OCI-LY7 (cell line): ENCODE results near the gene PLPP1. TPM values are rescaled to one million over a fixed set of nuclear protein-coding genes. Genes with fewer than 3 reads are reported as not detected.

ENCODE experiments used
- BruUV-seq: library from RNA; stranded (reverse); fragments of 400-500 nt; replicated peaks from 2 replicates; lab custom pipeline; 2021; lab: Mats Ljungman, UMichigan
- CTCF ChIA-PET: fragments of 300-600 bp; sonication (Branson Sonifier 250); formaldehyde crosslinking; loops from one replicate; lab custom pipeline; 2022; ENCODE audit warnings: antibody characterized with exemption; ENCODE audit not compliant: unreplicated experiment; lab: Charles Lee
- POLR2A ChIA-PET: fragments of 300-600 bp; sonication (Branson Sonifier 250); formaldehyde crosslinking; loops from one replicate; lab custom pipeline; 2022; ENCODE audit warnings: antibody characterized with exemption; lab: Charles Lee
- DNase-seq: peaks from one replicate; pipeline ENCODE4 v3.0.0-alpha.2; 2015; ENCODE audit warnings: low spot score
- H2AFZ ChIP-seq: fragments of 200-600 bp; sonication (generic), shearing (Covaris generic); 2 replicates; pipeline ENCODE4 v1.6.1; 2014; ENCODE audit warnings: mild to moderate bottlenecking, antibody characterized with exemption, low read length, moderate library complexity
- H3K27ac ChIP-seq: fragments of 200-600 bp; sonication (generic); 2 replicates; pipeline ENCODE4 v1.5.1; 2014; ENCODE audit warnings: mixed run types, low read depth, mild to moderate bottlenecking, moderate library complexity, low read length, inconsistent platforms; ENCODE audit not compliant: poor library complexity, severe bottlenecking
- H3K36me3 ChIP-seq: fragments of 200-600 bp; sonication (generic); 2 replicates; pipeline ENCODE4 v1.6.1; 2014; ENCODE audit warnings: mild to moderate bottlenecking, antibody characterized with exemption, low read length, moderate library complexity, mixed read lengths; ENCODE audit not compliant: insufficient read depth
- H3K4me1 ChIP-seq: fragments of 200-600 bp; sonication (generic); 2 replicates; pipeline ENCODE4 v1.5.1; 2014; ENCODE audit warnings: mild to moderate bottlenecking, low read length; ENCODE audit not compliant: insufficient read depth, poor library complexity, severe bottlenecking
- H3K4me2 ChIP-seq: fragments of 200-600 bp; sonication (generic); 2 replicates; pipeline ENCODE4 v1.6.1; 2014; ENCODE audit warnings: mild to moderate bottlenecking, low read length
- H3K4me3 ChIP-seq: fragments of 200-600 bp; sonication (generic); 2 replicates; pipeline ENCODE4 v1.5.1; 2014; ENCODE audit warnings: mild to moderate bottlenecking, low read depth, low read length; ENCODE audit not compliant: poor library complexity, severe bottlenecking
- H3K79me2 ChIP-seq: fragments of 200-600 bp; sonication (generic); 2 replicates; pipeline ENCODE4 v1.6.1; 2016; ENCODE audit warnings: low read depth, mild to moderate bottlenecking, low read length, moderate library complexity, mixed read lengths; ENCODE audit not compliant: insufficient read depth
- H3K9me2 ChIP-seq: fragments of 200-600 bp; sonication (generic); 2 replicates; pipeline ENCODE4 v1.6.1; 2016; ENCODE audit warnings: mild to moderate bottlenecking, low read length, mixed read lengths; ENCODE audit not compliant: insufficient read depth
- H3K9me3 ChIP-seq: fragments of 200-600 bp; sonication (generic); 2 replicates; pipeline ENCODE4 v1.6.1; 2014; ENCODE audit warnings: mild to moderate bottlenecking, mixed run types, low read length, mixed read lengths
- H4K20me1 ChIP-seq: fragments of 200-600 bp; sonication (generic); 2 replicates; pipeline ENCODE4 v1.6.1; 2014; ENCODE audit warnings: mild to moderate bottlenecking, antibody characterized with exemption, low read length, moderate library complexity, mixed read lengths; ENCODE audit not compliant: insufficient read depth
- CTCF ChIP-seq: fragments of 200-600 bp; sonication (generic); conservative IDR thresholded peaks from 2 replicates; pipeline ENCODE4 v1.5.1; 2014; ENCODE audit warnings: mild to moderate bottlenecking, antibody characterized with exemption, low read length, moderate library complexity, mixed read lengths
- EZH2phosphoT487 ChIP-seq: fragments of 200-600 bp; sonication (generic); IDR thresholded peaks from 2 replicates; pipeline ENCODE4 v1.6.1; 2018; ENCODE audit warnings: low read depth, borderline replicate concordance, mild to moderate bottlenecking, mixed run types, antibody characterized with exemption, low read length, moderate library complexity, mixed read lengths
- intact Hi-C: fragments of 100-400 bp; cut with micrococcal nuclease; formaldehyde crosslinking; loops from one replicate; pipeline ENCODE4 v1.10.0; 2022; ENCODE audit not compliant: unreplicated experiment
- total RNA-seq, 2 experiments: library from RNA; depleted of rRNA in 1 of 2; stranded (reverse); fragments of >200 nt in 1 of 2; shearing (Covaris generic) in 1 of 2; gene quantifications; 2 replicates each; pipeline ENCODE4 v1.2.3, GENCODE V29; 2014 to 2022

PLPP1 gene
- total RNA-seq, 2 experiments from 2014 or later: 2.3 to 6.8 TPM

GRCh38 chr5:55385227-55385626, 149.5 kb downstream of the PLPP1 start:
- Histone ChIP-seq H4K20me1 (no peaks in the 10 kb centered on the region), H3K79me2 (peaks cover 16% of the 10 kb centered on the region; the same call in 1 of the 2 replicates), H2AFZ (no peak overlapping the region), H3K36me3 (peaks cover 97% of the 10 kb centered on the region), H3K9me3 (peaks cover 10% of the 10 kb centered on the region; the same call in 1 of the 2 replicates), H3K4me2 (no peak overlapping the region), H3K9me2 (no peaks in the 10 kb centered on the region), H3K4me1 (no peaks in the 10 kb centered on the region), H3K27ac (no peak overlapping the region), H3K4me3 (no peak overlapping the region)
- POLR2A ChIA-PET: no interaction called here
- intact Hi-C loops: no loop called here
- TF ChIP-seq CTCF: no peak
- TF ChIP-seq EZH2phosphoT487: no peak
- DNase-seq: no peak
- BruUV-seq: no TSS peak
- CTCF ChIA-PET: no interaction called here

- Histone ChIP-seq H3K36me3 (peaks cover 98% of the 10 kb centered on the region), H3K9me3 (peaks cover 10% of the 10 kb centered on the region; the same call in 1 of the 2 replicates), H4K20me1 (no peaks in the 10 kb centered on the region), H3K4me3 (no peak overlapping the region), H3K4me2 (no peak overlapping the region), H3K79me2 (peaks cover 16% of the 10 kb centered on the region; the same call in 1 of the 2 replicates), H3K9me2 (no peaks in the 10 kb centered on the region), H3K4me1 (no peaks in the 10 kb centered on the region), H2AFZ (no peak overlapping the region), H3K27ac (no peak overlapping the region)
- POLR2A ChIA-PET: interaction anchor here (0.6 kb wide), 1 partner anchor 119 kb away, joined by 3 read pairs; no protein-coding TSS in a partner anchor
- TF ChIP-seq CTCF (no peak), EZH2phosphoT487 (no peak)
- no TSS peak for BruUV-seq
- intact Hi-C loops: no loop called here
- DNase-seq: no peak
- CTCF ChIA-PET: no interaction called here
Measured at GRCh38 chr5:55384072-55384471, 150.7 kb downstream of the PLPP1 start.

GRCh38 chr5:55383254-55383653, 151.5 kb downstream of the PLPP1 start:
- no peak overlapping the region for H3K27ac ChIP-seq
- TF ChIP-seq CTCF (no peak), EZH2phosphoT487 (no peak)
- no peak overlapping the region for H3K4me2 ChIP-seq
- ChIA-PET CTCF (no interaction called here), POLR2A (no interaction called here)
- H2AFZ ChIP-seq: no peak overlapping the region
- no TSS peak for BruUV-seq
- no peaks in the 10 kb centered on the region for H4K20me1 ChIP-seq
- no peak for DNase-seq
- H3K9me3 ChIP-seq: peaks cover 10% of the 10 kb centered on the region; the same call in 1 of the 2 replicates
- H3K36me3 ChIP-seq: peaks cover 98% of the 10 kb centered on the region
- no peak overlapping the region for H3K4me3 ChIP-seq
- H3K4me1 ChIP-seq: no peaks in the 10 kb centered on the region
- H3K79me2 ChIP-seq: peaks cover 16% of the 10 kb centered on the region; the same call in 1 of the 2 replicates
- H3K9me2 ChIP-seq: no peaks in the 10 kb centered on the region
- intact Hi-C loops: no loop called here
